B cell (primary cell): ENCODE measurements around the gene ALDOB. TPM values are rescaled to one million over a fixed set of nuclear protein-coding genes. Genes with fewer than 3 reads are reported as not detected.

Source experiments
- ATAC-seq: fragments of 200-7000 bp; cut with Tn5 transposase; one replicate; pipeline ENCODE4 v1.10.0; 2021; ENCODE audit warnings: low read depth, mild to moderate bottlenecking, moderate number of reproducible peaks, moderate library complexity
- CTCF ChIA-PET: fragments of 350-600 bp; sonication (Branson Sonifier 250); formaldehyde crosslinking; loops from one replicate; lab custom pipeline; 2021; ENCODE audit warnings: antibody characterized with exemption, inconsistent platforms; lab: Charles Lee
- POLR2A ChIA-PET: fragments of 350-600 bp; sonication (Branson Sonifier 250); formaldehyde crosslinking; loops from one replicate; lab custom pipeline; 2021; ENCODE audit warnings: antibody characterized with exemption; lab: Charles Lee
- DNase-seq: peaks from one replicate; pipeline ENCODE4 v3.0.0; 2013
- H2AFZ ChIP-seq: 2 replicates; pipeline ENCODE4 v1.6.1; 2012; ENCODE audit warnings: mild to moderate bottlenecking, low read depth, low read length; ENCODE audit not compliant: insufficient read depth, poor library complexity, severe bottlenecking
- H3K27ac ChIP-seq, 2 donors: 1 replicate in 1 of 2; 2 replicates in 1 of 2; pipeline ENCODE4 v1.5.1; 2012 to 2013; ENCODE audit warnings: low read length in 2 of 2, mild to moderate bottlenecking in 2 of 2, moderate library complexity in 1 of 2
- H3K27me3 ChIP-seq, 4 experiments: fragments of 200-600 bp in 1 of 4; sonication (generic) in 1 of 4; replicated peaks in 1 of 4; 1 replicate in 2 of 4; 2 replicates in 2 of 4; pipeline versions ENCODE4 v1.6.1 to v1.7.0; 2013 to 2016; ENCODE audit warnings: low read length in 3 of 4, mild to moderate bottlenecking in 2 of 4, mixed read lengths in 1 of 4, moderate library complexity in 1 of 4; ENCODE audit not compliant: insufficient read depth in 4 of 4, control insufficient read depth in 3 of 4; ENCODE audit errors: control extremely low read depth in 1 of 4
- H3K36me3 ChIP-seq, 2 experiments: replicated peaks in 1 of 2; 1 replicate in 1 of 2; 2 replicates in 1 of 2; pipeline versions ENCODE4 v1.6.1 to v1.7.1; 2013; ENCODE audit warnings: low read length in 1 of 2; ENCODE audit not compliant: insufficient read depth in 2 of 2, control insufficient read depth in 1 of 2; ENCODE audit errors: control extremely low read depth in 1 of 2, extremely low read depth in 1 of 2
- H3K4me1 ChIP-seq, 2 donors: fragments of 200-600 bp in 1 of 2; sonication (generic) in 1 of 2; 1 replicate in 1 of 2; 2 replicates in 1 of 2; pipeline versions ENCODE4 v1.5.1 to v1.6.1; 2013 to 2017; ENCODE audit warnings: low read length in 2 of 2; ENCODE audit not compliant: control insufficient read depth in 2 of 2, insufficient read depth in 2 of 2
- H3K4me2 ChIP-seq: replicated peaks from 2 replicates; pipeline ENCODE3; 2012; ENCODE audit warnings: mild to moderate bottlenecking, low read depth, low read length; ENCODE audit not compliant: poor library complexity, severe bottlenecking
- H3K4me3 ChIP-seq, 5 experiments: fragments of 200-600 bp in 1 of 5; sonication (generic) in 1 of 5; 1 replicate in 3 of 5; 2 replicates in 2 of 5; pipeline versions ENCODE4 v1.5.1 to v1.7.0; 2011 to 2016; ENCODE audit warnings: low read length in 4 of 5, mild to moderate bottlenecking in 4 of 5, low read depth in 2 of 5, control low read depth in 1 of 5, moderate library complexity in 1 of 5; ENCODE audit not compliant: insufficient read depth in 1 of 5; ENCODE audit errors: control extremely low read depth in 1 of 5, extremely low read depth in 1 of 5
- H3K79me2 ChIP-seq: fragments of 200-600 bp; sonication (generic); one replicate; pipeline ENCODE4 v1.6.0; 2016; ENCODE audit warnings: low read length; ENCODE audit not compliant: control insufficient read depth, insufficient read depth
- H3K9ac ChIP-seq: fragments of 200-600 bp; sonication (generic); 2 replicates; pipeline ENCODE4 v1.6.1; 2017; ENCODE audit warnings: mild to moderate bottlenecking, low read length, moderate library complexity
- H3K9me3 ChIP-seq, 3 donors: one replicate each; pipeline versions ENCODE4 v1.6.1 to v1.7.1; 2013; ENCODE audit warnings: low read length in 2 of 3; ENCODE audit not compliant: control insufficient read depth in 2 of 3, insufficient read depth in 1 of 3; ENCODE audit errors: control extremely low read depth in 1 of 3
- H4K20me1 ChIP-seq: 2 replicates; pipeline ENCODE4 v1.6.0; 2012; ENCODE audit warnings: mild to moderate bottlenecking, low read length; ENCODE audit not compliant: insufficient read depth, control insufficient read depth, poor library complexity, severe bottlenecking
- H3K27ac Mint-ChIP-seq: one replicate; pipeline ENCODE4 v1.8.0; 2021; ENCODE audit warnings: mixed read lengths
- H3K27me3 Mint-ChIP-seq: one replicate; pipeline ENCODE4 v1.8.0; 2021; ENCODE audit warnings: mixed read lengths
- H3K4me1 Mint-ChIP-seq: one replicate; pipeline ENCODE4 v1.8.0; 2021; ENCODE audit warnings: mixed read lengths
- H3K4me3 Mint-ChIP-seq: one replicate; pipeline ENCODE4 v1.8.0; 2021; ENCODE audit warnings: mixed read lengths
- H3K9me3 Mint-ChIP-seq: one replicate; pipeline ENCODE4 v1.8.0; 2022; ENCODE audit warnings: mixed read lengths; ENCODE audit not compliant: insufficient read depth
- EZH2 ChIP-seq: IDR thresholded peaks from 2 replicates; pipeline ENCODE4 v1.6.1; 2012; ENCODE audit warnings: borderline replicate concordance, low read depth, mild to moderate bottlenecking, moderate library complexity, low read length; ENCODE audit not compliant: insufficient read depth, poor library complexity, severe bottlenecking
- WGBS: methylation state at CpG from one replicate; pipeline ENCODE4 v1.1.5; 2013; ENCODE audit warnings: missing lambda C conversion rate; ENCODE audit not compliant: insufficient coverage; 5-methylcytosine and 5-hydroxymethylcytosine counted together
- intact Hi-C: fragments of 100-400 bp; cut with micrococcal nuclease; formaldehyde crosslinking; loops from one replicate; pipeline ENCODE4 v1.10.0; 2022
- polyA plus RNA-seq: library from polyadenylated mRNA; depleted of rRNA; stranded (reverse); fragments of >200 nt; gene quantifications from 2 replicates; pipeline ENCODE4 v1.2.3, GENCODE V29; 2012
- total RNA-seq, 2 donors: library from RNA; stranded (reverse); fragments of 120-200 nt in 1 of 2; gene quantifications; 1 replicate in 1 of 2; 2 replicates in 1 of 2; pipeline versions ENCODE4 v1.2.3 to v1.2.4, GENCODE V29; 2013 to 2022
- TF ChIP-seq, protein P1 (sequence below): fragments of 200-600 bp; IDR thresholded peaks from one replicate; pipeline ENCODE4 v1.8.0; 2022; ENCODE audit warnings: antibody characterized with exemption, mild to moderate bottlenecking

ALDOB gene
- total and polyA plus RNA-seq, 2 donors (not counting 1 experiment from before 2014, with no cell fraction given): not detected

DNA sequence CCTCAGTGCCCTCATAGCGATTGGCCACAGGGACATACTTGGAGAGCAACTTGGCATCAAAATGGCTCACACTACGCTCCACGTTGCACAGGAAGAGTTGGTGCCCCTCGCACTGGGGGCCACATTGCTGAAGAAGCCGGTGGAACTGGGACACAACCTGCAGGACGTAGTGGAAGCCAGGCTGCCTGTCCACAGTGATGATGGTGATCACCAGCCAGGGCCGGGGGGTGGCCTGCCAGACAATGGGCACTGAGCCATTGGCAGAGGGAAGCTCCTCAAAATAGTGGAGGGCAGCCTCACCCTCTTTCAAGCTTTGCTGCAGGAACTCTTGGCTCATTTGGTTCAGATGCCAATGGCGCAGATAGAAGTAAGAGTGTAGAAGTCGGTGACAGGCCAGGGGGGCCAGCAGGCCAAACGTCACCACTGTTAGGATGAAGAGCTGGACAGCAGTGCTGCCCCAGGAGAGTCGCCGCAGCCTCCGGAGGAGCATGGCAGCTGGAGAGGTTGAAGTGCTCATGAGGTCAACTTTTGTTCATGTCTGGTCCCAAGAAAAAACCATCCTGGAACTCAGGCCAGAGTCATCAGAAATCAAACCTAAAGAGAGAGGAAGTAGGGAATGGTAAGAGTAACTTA, 41.1 kb upstream of the ALDOB start:
- no peak overlapping the region for H3K4me3 Mint-ChIP-seq
- Histone ChIP-seq H2AFZ (no peak overlapping the region), H3K27me3 (peaks cover 0 to 6% (median 3%) of the 10 kb centered on the region in 4 experiments), H3K27ac (no peak overlapping the region), H3K4me3 (no peak overlapping the region), H3K4me2 (no peak overlapping the region), H4K20me1 (no peaks in the 10 kb centered on the region), H3K4me1 (no peaks in the 10 kb centered on the region), H3K36me3 (no peaks in the 10 kb centered on the region), H3K79me2 (no peaks in the 10 kb centered on the region), H3K9ac (no peak overlapping the region), H3K9me3 (peaks cover 0 to 4% (median 0%) of the 10 kb centered on the region in 3 donors)
- no peak for DNase-seq
- whole genome bisulfite sequencing: 90% methylated on average over 12 of the region's 13 CpGs
- ChIA-PET CTCF (no interaction called here), POLR2A (no interaction called here)
- H3K9me3 Mint-ChIP-seq: no peaks in the 10 kb centered on the region
- no peaks in the 10 kb centered on the region for H3K4me1 Mint-ChIP-seq
- H3K27ac Mint-ChIP-seq: no peak overlapping the region
- ATAC-seq: no peak
- intact Hi-C loops: no loop called here
- H3K27me3 Mint-ChIP-seq: peaks cover 37% of the 10 kb centered on the region
- no peak for TF ChIP-seq EZH2
- TF ChIP-seq, protein P1, sequence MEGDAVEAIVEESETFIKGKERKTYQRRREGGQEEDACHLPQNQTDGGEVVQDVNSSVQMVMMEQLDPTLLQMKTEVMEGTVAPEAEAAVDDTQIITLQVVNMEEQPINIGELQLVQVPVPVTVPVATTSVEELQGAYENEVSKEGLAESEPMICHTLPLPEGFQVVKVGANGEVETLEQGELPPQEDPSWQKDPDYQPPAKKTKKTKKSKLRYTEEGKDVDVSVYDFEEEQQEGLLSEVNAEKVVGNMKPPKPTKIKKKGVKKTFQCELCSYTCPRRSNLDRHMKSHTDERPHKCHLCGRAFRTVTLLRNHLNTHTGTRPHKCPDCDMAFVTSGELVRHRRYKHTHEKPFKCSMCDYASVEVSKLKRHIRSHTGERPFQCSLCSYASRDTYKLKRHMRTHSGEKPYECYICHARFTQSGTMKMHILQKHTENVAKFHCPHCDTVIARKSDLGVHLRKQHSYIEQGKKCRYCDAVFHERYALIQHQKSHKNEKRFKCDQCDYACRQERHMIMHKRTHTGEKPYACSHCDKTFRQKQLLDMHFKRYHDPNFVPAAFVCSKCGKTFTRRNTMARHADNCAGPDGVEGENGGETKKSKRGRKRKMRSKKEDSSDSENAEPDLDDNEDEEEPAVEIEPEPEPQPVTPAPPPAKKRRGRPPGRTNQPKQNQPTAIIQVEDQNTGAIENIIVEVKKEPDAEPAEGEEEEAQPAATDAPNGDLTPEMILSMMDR: no peak

DNA sequence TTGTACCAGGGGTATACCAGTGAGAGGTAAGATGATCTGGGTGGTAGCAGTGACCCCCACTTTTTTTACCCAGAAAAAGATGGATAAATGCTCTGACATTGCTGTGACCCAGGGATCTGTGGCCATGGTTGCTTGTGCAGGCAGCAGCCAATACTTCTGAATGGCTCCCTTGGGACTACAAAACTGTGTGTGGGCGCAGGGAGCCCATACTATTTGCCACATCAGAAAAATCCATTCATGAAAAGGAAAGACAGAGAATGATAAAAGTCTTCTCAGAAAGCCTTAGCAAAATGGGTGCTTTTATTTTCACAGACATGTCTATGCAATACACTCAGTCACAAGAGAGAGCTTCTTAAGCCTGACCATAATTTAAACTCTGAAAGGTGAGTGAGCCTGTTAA, 37.3 kb upstream of the ALDOB start:
- Histone ChIP-seq H3K27ac (no peak overlapping the region), H3K27me3 (peaks cover 0 to 11% (median 7%) of the 10 kb centered on the region in 4 experiments), H4K20me1 (no peaks in the 10 kb centered on the region), H3K36me3 (no peaks in the 10 kb centered on the region), H2AFZ (no peak overlapping the region), H3K79me2 (no peaks in the 10 kb centered on the region), H3K4me3 (no peak overlapping the region), H3K4me1 (no peaks in the 10 kb centered on the region), H3K4me2 (no peak overlapping the region), H3K9me3 (peaks cover 0 to 4% (median 0%) of the 10 kb centered on the region in 3 donors), H3K9ac (no peak overlapping the region)
- Mint-ChIP-seq H3K27me3 (peaks cover 33% of the 10 kb centered on the region), H3K4me1 (no peaks in the 10 kb centered on the region), H3K9me3 (no peaks in the 10 kb centered on the region), H3K27ac (no peak overlapping the region), H3K4me3 (no peak overlapping the region)
- TF ChIP-seq EZH2: no peak
- DNase-seq: no peak
- no CpG with 5 or more reads among the region's 1 CpG for WGBS
- no peak for ATAC-seq
- ChIA-PET POLR2A (no interaction called here), CTCF (no interaction called here)
- intact Hi-C loops: no loop called here
